Measurements from ENCODE around the gene ADAMTSL2.

The ADAMTSL2 gene

GRCh38 chr9:133511607-133512006, 22.9 kb upstream of the ADAMTSL2 start:
- no peak for TF ChIP-seq CTCF (conservative IDR thresholded peaks at IDR 0.05; ENCODE audit: low read length)

GRCh38 chr9:133512253-133513213, 22.0 kb upstream of the ADAMTSL2 start:
- no peak for DNase-seq (ENCODE audit: low read depth)
- no peak for TF ChIP-seq CTCF (conservative IDR thresholded peaks at IDR 0.05; ENCODE audit: low read length)
- no peak overlapping the region for H3K4me3 ChIP-seq (ENCODE audit: low read length)

More at GRCh38 chr9:133511607-133512006, 22.9 kb upstream of the ADAMTSL2 start:
- no peak overlapping the region for H3K4me3 ChIP-seq (ENCODE audit: low read length)
- DNase-seq (ENCODE audit: low read depth): no peak

GRCh38 chr9:133513214-133514100, 21.0 kb upstream of the ADAMTSL2 start:
- no peak overlapping the region for H3K4me3 ChIP-seq (ENCODE audit: low read length)
- DNase-seq (ENCODE audit: low read depth): no peak
- no peak for TF ChIP-seq CTCF (conservative IDR thresholded peaks at IDR 0.05; ENCODE audit: low read length)

- no peak overlapping the region for H3K4me3 ChIP-seq (ENCODE audit: low read length)
- no peak for DNase-seq (ENCODE audit: low read depth)
- TF ChIP-seq CTCF (conservative IDR thresholded peaks at IDR 0.05; ENCODE audit: low read length): no peak
Measured at GRCh38 chr9:133514460-133515239, 19.9 kb upstream of the ADAMTSL2 start.

GRCh38 chr9:133515240-133515610, 19.3 kb upstream of the ADAMTSL2 start:
- no peak overlapping the region for H3K4me3 ChIP-seq (ENCODE audit: low read length)
- no peak for TF ChIP-seq CTCF (conservative IDR thresholded peaks at IDR 0.05; ENCODE audit: low read length)
- DNase-seq (ENCODE audit: low read depth): no peak

- no peak for DNase-seq (ENCODE audit: low read depth)
- no peak for TF ChIP-seq CTCF (conservative IDR thresholded peaks at IDR 0.05; ENCODE audit: low read length)
- H3K4me3 ChIP-seq (ENCODE audit: low read length): no peak overlapping the region
Measured at GRCh38 chr9:133515615-133516255, 18.8 kb upstream of the ADAMTSL2 start.

Measured in AG10803 (cell line).